Mesenchymal stem cell (in vitro differentiated cells and primary cell): ENCODE results near the gene DAAM2.

Source experiments
- DNase-seq: peaks from one replicate; pipeline ENCODE4 v3.0.0-alpha.2; 2013
- H2AFZ ChIP-seq: one replicate; pipeline ENCODE4 v1.6.1; 2013; ENCODE audit warnings: low read depth, mild to moderate bottlenecking, control low read depth, inconsistent platforms, low read length, moderate library complexity
- H2AK5ac ChIP-seq: 2 replicates; pipeline ENCODE4 v1.6.1; 2013; ENCODE audit warnings: low read length, moderate library complexity, mild to moderate bottlenecking, inconsistent platforms; ENCODE audit not compliant: severe bottlenecking
- H2BK120ac ChIP-seq: one replicate; pipeline ENCODE4 v1.6.1; 2013; ENCODE audit warnings: low read depth, mild to moderate bottlenecking, inconsistent platforms, low read length, moderate library complexity
- H2BK12ac ChIP-seq, 2 experiments: one replicate each; pipeline ENCODE4 v1.6.1; 2013; ENCODE audit warnings: inconsistent platforms in 2 of 2, low read length in 2 of 2, mild to moderate bottlenecking in 2 of 2, moderate library complexity in 2 of 2, control low read depth in 1 of 2
- H2BK15ac ChIP-seq: one replicate; pipeline ENCODE4 v1.6.1; 2013; ENCODE audit warnings: mild to moderate bottlenecking, low read depth, inconsistent platforms; ENCODE audit not compliant: poor library complexity, severe bottlenecking
- H2BK5ac ChIP-seq: 2 replicates; pipeline ENCODE4 v1.6.1; 2013; ENCODE audit warnings: low read depth, mild to moderate bottlenecking, low read length, control low read depth, inconsistent platforms; ENCODE audit not compliant: poor library complexity, severe bottlenecking
- H3K14ac ChIP-seq, 2 experiments: one replicate each; pipeline ENCODE4 v1.6.1; 2013; ENCODE audit warnings: inconsistent platforms in 2 of 2, low read length in 2 of 2, control low read depth in 1 of 2, mild to moderate bottlenecking in 1 of 2, moderate library complexity in 1 of 2
- H3K18ac ChIP-seq, 2 experiments: one replicate each; pipeline ENCODE4 v1.6.1; 2013; ENCODE audit warnings: inconsistent platforms in 2 of 2, low read length in 2 of 2, control low read depth in 1 of 2, low read depth in 1 of 2, mild to moderate bottlenecking in 1 of 2
- H3K23ac ChIP-seq, 2 experiments: one replicate each; pipeline ENCODE4 v1.6.1; 2013; ENCODE audit warnings: inconsistent platforms in 2 of 2, low read length in 2 of 2, mild to moderate bottlenecking in 2 of 2, moderate library complexity in 2 of 2, control low read depth in 1 of 2
- H3K27ac ChIP-seq: 2 replicates; pipeline ENCODE4 v1.5.1; 2013; ENCODE audit warnings: mild to moderate bottlenecking, moderate library complexity, low read length, control low read depth, inconsistent platforms; ENCODE audit not compliant: poor library complexity, severe bottlenecking
- H3K27me3 ChIP-seq, 2 experiments: 2 replicates each; pipeline versions ENCODE4 v1.6.1 to v1.7.0; 2013; ENCODE audit warnings: low read length in 2 of 2, mild to moderate bottlenecking in 2 of 2, moderate library complexity in 2 of 2, control low read depth in 1 of 2, inconsistent platforms in 1 of 2; ENCODE audit not compliant: control insufficient read depth in 1 of 2, insufficient read depth in 1 of 2
- H3K36me3 ChIP-seq, 2 experiments: 2 replicates each; pipeline versions ENCODE4 v1.6.1 to v1.7.0; 2013; ENCODE audit warnings: low read length in 2 of 2, control low read depth in 1 of 2, inconsistent platforms in 1 of 2, low read depth in 1 of 2, mild to moderate bottlenecking in 1 of 2; ENCODE audit not compliant: insufficient read depth in 2 of 2, control insufficient read depth in 1 of 2
- H3K4ac ChIP-seq, 2 experiments: one replicate each; pipeline ENCODE4 v1.6.1; 2013; ENCODE audit warnings: inconsistent platforms in 2 of 2, low read length in 2 of 2, mild to moderate bottlenecking in 2 of 2, moderate library complexity in 2 of 2, control low read depth in 1 of 2, low read depth in 1 of 2
- H3K4me1 ChIP-seq: 2 replicates; pipeline ENCODE4 v1.6.1; 2013; ENCODE audit warnings: low read depth, low read length, control low read depth; ENCODE audit not compliant: control insufficient read depth, insufficient read depth
- H3K4me2 ChIP-seq: 2 replicates; pipeline ENCODE4 v1.6.1; 2013; ENCODE audit warnings: low read length, mild to moderate bottlenecking, inconsistent platforms; ENCODE audit not compliant: poor library complexity, severe bottlenecking
- H3K4me3 ChIP-seq, 2 experiments: 2 replicates each; pipeline versions ENCODE4 v1.5.1 to v1.7.0; 2013; ENCODE audit warnings: low read length in 2 of 2, mild to moderate bottlenecking in 2 of 2, control low read depth in 1 of 2, low read depth in 1 of 2; ENCODE audit not compliant: insufficient read depth in 1 of 2
- H3K79me1 ChIP-seq: replicated peaks from 2 replicates; pipeline ENCODE4 v1.6.1; 2013; ENCODE audit warnings: mild to moderate bottlenecking, control low read depth, low read length, inconsistent platforms; ENCODE audit not compliant: poor library complexity, severe bottlenecking
- H3K9ac ChIP-seq: 2 replicates; pipeline ENCODE4 v1.7.0; 2013; ENCODE audit warnings: mild to moderate bottlenecking, low read length, moderate library complexity
- H3K9me3 ChIP-seq: 2 replicates; pipeline ENCODE4 v1.7.0; 2013; ENCODE audit warnings: mild to moderate bottlenecking, low read length; ENCODE audit not compliant: control insufficient read depth
- H4K8ac ChIP-seq: one replicate; pipeline ENCODE4 v1.6.1; 2013; ENCODE audit warnings: inconsistent platforms, mild to moderate bottlenecking, low read length, moderate library complexity
- H4K91ac ChIP-seq: one replicate; pipeline ENCODE4 v1.6.1; 2013; ENCODE audit warnings: mild to moderate bottlenecking, low read length, inconsistent platforms
- WGBS: methylation state at CpG from one replicate; pipeline ENCODE4 v1.1.7; 2013; ENCODE audit warnings: mixed read lengths; 5-methylcytosine and 5-hydroxymethylcytosine counted together

The DAAM2 gene

GRCh38 chr6:39896701-39897100 lies 104.5 kb downstream of the DAAM2 start:
- Histone ChIP-seq H2BK120ac (no peak overlapping the region), H4K91ac (no peak overlapping the region), H2AK5ac (no peak overlapping the region), H3K14ac (no peak overlapping the region), H3K18ac (no peak overlapping the region), H2AFZ (no peak overlapping the region), H4K8ac (no peak overlapping the region), H2BK12ac (no peak overlapping the region), H3K27ac (no peak overlapping the region), H3K23ac (no peak overlapping the region), H3K36me3 (peaks cover 30 to 35% of the 10 kb centered on the region in 2 experiments), H3K4me3 (no peak overlapping the region), H2BK5ac (no peak overlapping the region), H2BK15ac (no peak overlapping the region), H3K4me1 (peaks cover 5% of the 10 kb centered on the region), H3K9ac (no peak overlapping the region), H3K79me1 (no peaks in the 10 kb centered on the region), H3K27me3 (no peaks in the 10 kb centered on the region), H3K4me2 (no peak overlapping the region), H3K9me3 (no peaks in the 10 kb centered on the region), H3K4ac (no peak overlapping the region)
- 92% methylated on average over 12 of the region's 12 CpGs for WGBS
- DNase-seq = no peak

DNA sequence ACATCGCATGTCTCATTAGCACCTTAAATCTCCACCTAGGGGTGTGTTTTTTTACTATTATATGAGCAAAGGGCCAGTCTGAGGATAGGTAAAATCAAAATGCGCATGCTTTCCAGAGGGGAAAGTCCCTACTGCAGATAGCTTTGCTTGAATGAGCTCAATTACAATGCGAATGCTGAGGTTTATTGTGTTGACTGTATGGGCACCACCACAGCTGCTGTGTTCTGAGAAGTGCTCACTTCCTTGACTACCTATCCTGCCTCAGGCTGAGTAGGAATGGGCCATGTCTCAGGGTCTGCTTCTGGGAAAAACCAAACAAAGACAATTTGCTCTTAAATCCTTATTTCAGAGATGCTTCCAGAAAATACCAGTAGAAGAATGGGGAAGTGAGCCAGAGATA lies 105.5 kb downstream of the DAAM2 start:
- H3K9me3 ChIP-seq = no peaks in the 10 kb centered on the region
- H4K91ac ChIP-seq = no peak overlapping the region
- no peak overlapping the region for H3K23ac ChIP-seq
- H3K18ac ChIP-seq = no peak overlapping the region
- no peak overlapping the region for H3K9ac ChIP-seq
- H3K4me1 ChIP-seq = peaks cover 1% of the 10 kb centered on the region
- no peak for DNase-seq
- 87% methylated on average over 2 of the region's 3 CpGs for WGBS
- H2AK5ac ChIP-seq = no peak overlapping the region
- no peak overlapping the region for H3K14ac ChIP-seq
- no peak overlapping the region for H2BK5ac ChIP-seq
- no peak overlapping the region for H3K4ac ChIP-seq
- H3K27me3 ChIP-seq = no peaks in the 10 kb centered on the region
- no peak overlapping the region for H2BK12ac ChIP-seq
- H2BK15ac ChIP-seq = no peak overlapping the region
- H3K4me2 ChIP-seq = no peak overlapping the region
- H4K8ac ChIP-seq = no peak overlapping the region
- H2AFZ ChIP-seq = no peak overlapping the region
- H3K36me3 ChIP-seq = peaks cover 38% of the 10 kb centered on the region in 2 experiments
- no peak overlapping the region for H2BK120ac ChIP-seq
- no peak overlapping the region for H3K27ac ChIP-seq
- H3K4me3 ChIP-seq = no peak overlapping the region
- no peaks in the 10 kb centered on the region for H3K79me1 ChIP-seq

GRCh38 chr6:39898625-39899024 lies 106.4 kb downstream of the DAAM2 start:
- 94% methylated on average over 3 of the region's 4 CpGs for WGBS
- no peak overlapping the region for H3K4me3 ChIP-seq
- no peak overlapping the region for H2BK12ac ChIP-seq
- H3K27ac ChIP-seq = no peak overlapping the region
- no peaks in the 10 kb centered on the region for H3K27me3 ChIP-seq
- no peak overlapping the region for H3K14ac ChIP-seq
- no peak overlapping the region for H2AK5ac ChIP-seq
- no peak for DNase-seq
- H3K23ac ChIP-seq = no peak overlapping the region
- no peaks in the 10 kb centered on the region for H3K4me1 ChIP-seq
- no peaks in the 10 kb centered on the region for H3K79me1 ChIP-seq
- H3K9ac ChIP-seq = no peak overlapping the region
- H2BK15ac ChIP-seq = no peak overlapping the region
- no peak overlapping the region for H2BK120ac ChIP-seq
- H4K8ac ChIP-seq = no peak overlapping the region
- no peak overlapping the region for H3K18ac ChIP-seq
- no peak overlapping the region for H2AFZ ChIP-seq
- H3K9me3 ChIP-seq = no peaks in the 10 kb centered on the region
- H3K36me3 ChIP-seq = peaks cover 41 to 47% of the 10 kb centered on the region in 2 experiments
- no peak overlapping the region for H4K91ac ChIP-seq
- H3K4ac ChIP-seq = no peak overlapping the region
- H2BK5ac ChIP-seq = no peak overlapping the region
- no peak overlapping the region for H3K4me2 ChIP-seq

GRCh38 chr6:39899554-39900295 lies 107.5 kb downstream of the DAAM2 start:
- WGBS = 93% methylated on average over 10 of the region's 10 CpGs
- Histone ChIP-seq H2AK5ac (no peak overlapping the region), H3K18ac (no peak overlapping the region), H3K9me3 (no peaks in the 10 kb centered on the region), H3K4me2 (no peak overlapping the region), H3K27ac (no peak overlapping the region), H3K14ac (no peak overlapping the region), H3K4me3 (no peak overlapping the region), H3K9ac (no peak overlapping the region), H2BK12ac (no peak overlapping the region), H2BK5ac (no peak overlapping the region), H2BK15ac (no peak overlapping the region), H4K91ac (no peak overlapping the region), H2AFZ (no peak overlapping the region), H3K27me3 (no peaks in the 10 kb centered on the region), H3K4me1 (no peaks in the 10 kb centered on the region), H3K79me1 (no peaks in the 10 kb centered on the region), H3K23ac (no peak overlapping the region), H3K36me3 (peaks cover 48 to 54% of the 10 kb centered on the region in 2 experiments), H3K4ac (no peak overlapping the region), H2BK120ac (no peak overlapping the region), H4K8ac (no peak overlapping the region)
- no peak for DNase-seq
